ENCODE measurements around the gene OLIG1.

DNA sequence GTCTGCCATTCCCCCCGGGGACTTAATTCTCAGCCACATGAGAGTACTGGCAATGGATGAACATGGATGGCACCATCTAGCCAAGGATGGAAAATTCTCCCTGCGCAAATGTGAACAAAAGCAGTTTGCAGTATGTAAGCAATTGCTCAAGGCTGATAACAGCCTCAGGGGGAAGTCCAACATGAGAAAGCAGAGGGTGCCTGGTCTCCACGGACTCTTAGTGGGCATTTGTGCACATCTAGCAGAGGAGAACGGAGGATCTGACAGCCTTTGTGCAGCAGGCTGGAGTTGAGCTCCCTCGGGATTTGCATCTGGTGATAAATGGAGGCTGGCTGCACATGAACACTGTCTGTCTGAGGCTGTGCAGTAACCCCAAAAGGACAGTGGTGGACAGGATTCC lies 13.9 kb upstream of the OLIG1 start:
- TF ChIP-seq, protein P1, sequence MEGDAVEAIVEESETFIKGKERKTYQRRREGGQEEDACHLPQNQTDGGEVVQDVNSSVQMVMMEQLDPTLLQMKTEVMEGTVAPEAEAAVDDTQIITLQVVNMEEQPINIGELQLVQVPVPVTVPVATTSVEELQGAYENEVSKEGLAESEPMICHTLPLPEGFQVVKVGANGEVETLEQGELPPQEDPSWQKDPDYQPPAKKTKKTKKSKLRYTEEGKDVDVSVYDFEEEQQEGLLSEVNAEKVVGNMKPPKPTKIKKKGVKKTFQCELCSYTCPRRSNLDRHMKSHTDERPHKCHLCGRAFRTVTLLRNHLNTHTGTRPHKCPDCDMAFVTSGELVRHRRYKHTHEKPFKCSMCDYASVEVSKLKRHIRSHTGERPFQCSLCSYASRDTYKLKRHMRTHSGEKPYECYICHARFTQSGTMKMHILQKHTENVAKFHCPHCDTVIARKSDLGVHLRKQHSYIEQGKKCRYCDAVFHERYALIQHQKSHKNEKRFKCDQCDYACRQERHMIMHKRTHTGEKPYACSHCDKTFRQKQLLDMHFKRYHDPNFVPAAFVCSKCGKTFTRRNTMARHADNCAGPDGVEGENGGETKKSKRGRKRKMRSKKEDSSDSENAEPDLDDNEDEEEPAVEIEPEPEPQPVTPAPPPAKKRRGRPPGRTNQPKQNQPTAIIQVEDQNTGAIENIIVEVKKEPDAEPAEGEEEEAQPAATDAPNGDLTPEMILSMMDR (IDR thresholded peaks at IDR 0.05): no peak
- TF ChIP-seq POLR2A (IDR thresholded peaks at IDR 0.05): no peak
